HepG2 (cell line): ENCODE results near the gene UTP3. TPM values are rescaled to one million over a fixed set of nuclear protein-coding genes. Genes with fewer than 3 reads are reported as not detected.

Experiments used
- CBX1 ChIP-seq: IDR thresholded peaks from one replicate; pipeline ENCODE4 v1.6.1; 2016; ENCODE audit warnings: antibody characterized with exemption, low read depth
- HNRNPL ChIP-seq: fragments of 200-400 bp; formaldehyde crosslinking; IDR thresholded peaks from 2 replicates; pipeline ENCODE4 v1.6.1; 2017; ENCODE audit warnings: mild to moderate bottlenecking, low read depth, low read length
- NFIB ChIP-seq: sonication (generic); formaldehyde crosslinking; IDR thresholded peaks from 2 replicates; pipeline ENCODE4 v1.9.0; 2021; ENCODE audit warnings: missing genetic modification reagents, mild to moderate bottlenecking, borderline replicate concordance
- PHF21A ChIP-seq: sonication (generic); formaldehyde crosslinking; IDR thresholded peaks from 2 replicates; pipeline ENCODE4 v1.5.0; 2020; ENCODE audit warnings: mild to moderate bottlenecking, missing genetic modification reagents
- PTBP1 ChIP-seq: fragments of 200-400 bp; formaldehyde crosslinking; IDR thresholded peaks from 2 replicates; pipeline ENCODE4 v1.6.1; 2018; ENCODE audit warnings: low read length, low read depth; ENCODE audit not compliant: poor library complexity, severe bottlenecking
- SCMH1 ChIP-seq: sonication (generic); formaldehyde crosslinking; IDR thresholded peaks from 2 replicates; pipeline ENCODE4 v1.9.0; 2021; ENCODE audit warnings: missing genetic modification reagents, mild to moderate bottlenecking, borderline replicate concordance
- SIN3B ChIP-seq: fragments of 150-350 bp; IDR thresholded peaks from 2 replicates; pipeline ENCODE4 v1.6.1; 2014; ENCODE audit warnings: low read length
- SMAD9 ChIP-seq: sonication (generic); formaldehyde crosslinking; IDR thresholded peaks from 2 replicates; pipeline ENCODE4 v1.5.1; 2020; ENCODE audit warnings: mild to moderate bottlenecking, missing genetic modification reagents
- TARDBP ChIP-seq: sonication (generic); formaldehyde crosslinking; IDR thresholded peaks from 2 replicates; pipeline ENCODE4 v1.8.0; 2022; ENCODE audit warnings: mild to moderate bottlenecking, missing genetic modification reagents
- TSC22D2 ChIP-seq: sonication (generic); formaldehyde crosslinking; IDR thresholded peaks from 2 replicates; pipeline ENCODE4 v1.5.1; 2020; ENCODE audit warnings: missing genetic modification reagents, mild to moderate bottlenecking, borderline replicate concordance
- ZNF337 ChIP-seq: sonication (generic); formaldehyde crosslinking; IDR thresholded peaks from 2 replicates; pipeline ENCODE4 v1.5.1; 2020; ENCODE audit warnings: missing genetic modification reagents, low read depth, mild to moderate bottlenecking, borderline replicate concordance
- polyA plus RNA-seq, 8 experiments: library from polyadenylated mRNA; depleted of rRNA in 3 of 8; stranded (reverse) in 7 of 8; unstranded in 1 of 8; fragments of >200 nt; fragmentation: Illumina TruSeq in 4 of 8; extraction: Trizol in 4 of 8; gene quantifications; 2 replicates each; pipeline versions ENCODE4 v1.2.1 to v1.2.3, GENCODE V29; 2011 to 2016; ENCODE audit warnings: low read depth in 4 of 8, missing spikeins in 1 of 8, mixed read lengths in 1 of 8; ENCODE audit not compliant: insufficient read depth in 1 of 8
- total RNA-seq, 5 experiments: library from RNA; depleted of rRNA; stranded (reverse); fragments of >200 nt; fragmentation: Illumina TruSeq; extraction: Trizol; gene quantifications; 2 replicates each; pipeline ENCODE4 v1.2.3, GENCODE V29; 2016; ENCODE audit warnings: low read depth in 1 of 5
- TF ChIP-seq, protein P1 (sequence below): sonication (generic); formaldehyde crosslinking; IDR thresholded peaks from 2 replicates; pipeline ENCODE4 v1.9.0; 2021; ENCODE audit warnings: missing genetic modification reagents, borderline replicate concordance
- TF ChIP-seq, protein P2 (sequence below): sonication (generic); formaldehyde crosslinking; IDR thresholded peaks from 2 replicates; pipeline ENCODE4 v1.5.1; 2020; ENCODE audit warnings: mild to moderate bottlenecking, missing genetic modification reagents, moderate library complexity
- TF ChIP-seq, protein P3 (sequence below), 2 experiments: fragments of 450-650 bp in 1 of 2; sonication (generic) in 1 of 2; formaldehyde crosslinking; IDR thresholded peaks; 2 replicates each; pipeline versions ENCODE4 v1.5.0 to v1.8.0; 2020 to 2022; ENCODE audit warnings: mild to moderate bottlenecking in 1 of 2, missing genetic modification reagents in 1 of 2
- TF ChIP-seq, protein P4 (sequence below): IDR thresholded peaks from 2 replicates; pipeline ENCODE4 v1.6.1; 2016
- TF ChIP-seq, protein P5 (sequence below): sonication (generic); formaldehyde crosslinking; IDR thresholded peaks from 2 replicates; pipeline ENCODE4 v1.4.0; 2020; ENCODE audit warnings: mild to moderate bottlenecking, missing genetic modification reagents
- TF ChIP-seq, protein P6 (sequence below): sonication (generic); formaldehyde crosslinking; IDR thresholded peaks from 2 replicates; pipeline ENCODE4 v1.4.0; 2020; ENCODE audit warnings: missing genetic modification reagents, borderline replicate concordance

The UTP3 gene
- total and polyA plus RNA-seq, 2 of the 13 experiments (the other 11 are each of a cell fraction or from before 2014, with no cell fraction given), result 6.9 to 19.5 TPM

DNA sequence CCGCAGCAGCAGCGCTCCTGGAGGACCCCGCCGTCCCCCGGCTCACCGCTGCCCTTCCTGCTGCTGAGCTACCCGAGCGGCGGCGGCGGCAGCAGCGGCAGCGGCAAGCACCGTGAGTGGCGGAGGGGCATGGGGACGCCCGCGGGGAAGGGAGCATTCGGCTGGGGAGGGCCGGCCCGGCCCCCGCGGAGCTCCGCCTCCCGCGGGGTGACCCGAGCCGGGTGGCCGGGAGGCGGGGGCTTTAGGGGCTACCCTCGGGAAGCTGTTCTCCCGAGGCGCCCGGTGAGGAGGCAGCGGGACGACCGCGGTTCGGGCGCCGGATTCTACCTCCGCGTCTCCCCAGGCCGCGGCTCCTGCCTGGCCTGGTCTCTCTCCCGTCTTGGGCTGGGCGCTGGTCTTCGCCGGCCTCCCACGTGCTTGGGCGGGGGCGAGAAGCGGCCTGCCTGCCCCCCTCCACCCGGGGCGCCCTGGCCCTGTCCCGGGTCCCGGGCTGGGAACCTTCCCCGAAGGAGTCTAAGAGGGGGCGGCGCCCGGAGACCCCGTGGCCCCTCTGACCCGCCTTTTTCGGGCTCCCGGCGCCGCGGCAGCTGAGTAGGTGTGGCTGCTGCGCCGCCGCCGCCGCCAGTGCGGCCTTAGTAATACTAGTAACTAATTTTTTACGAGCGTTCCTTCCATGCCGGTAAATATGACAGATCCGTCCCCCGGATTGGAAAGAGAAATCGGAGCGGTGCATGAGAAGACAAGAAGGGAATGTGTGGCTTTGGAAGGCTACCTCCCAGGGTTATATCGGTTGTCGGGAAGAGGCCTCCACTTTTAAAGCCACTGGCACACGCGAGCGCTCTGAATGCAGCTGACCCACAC is 17.1 kb downstream of the UTP3 start (continued):
- TF ChIP-seq, protein P1, sequence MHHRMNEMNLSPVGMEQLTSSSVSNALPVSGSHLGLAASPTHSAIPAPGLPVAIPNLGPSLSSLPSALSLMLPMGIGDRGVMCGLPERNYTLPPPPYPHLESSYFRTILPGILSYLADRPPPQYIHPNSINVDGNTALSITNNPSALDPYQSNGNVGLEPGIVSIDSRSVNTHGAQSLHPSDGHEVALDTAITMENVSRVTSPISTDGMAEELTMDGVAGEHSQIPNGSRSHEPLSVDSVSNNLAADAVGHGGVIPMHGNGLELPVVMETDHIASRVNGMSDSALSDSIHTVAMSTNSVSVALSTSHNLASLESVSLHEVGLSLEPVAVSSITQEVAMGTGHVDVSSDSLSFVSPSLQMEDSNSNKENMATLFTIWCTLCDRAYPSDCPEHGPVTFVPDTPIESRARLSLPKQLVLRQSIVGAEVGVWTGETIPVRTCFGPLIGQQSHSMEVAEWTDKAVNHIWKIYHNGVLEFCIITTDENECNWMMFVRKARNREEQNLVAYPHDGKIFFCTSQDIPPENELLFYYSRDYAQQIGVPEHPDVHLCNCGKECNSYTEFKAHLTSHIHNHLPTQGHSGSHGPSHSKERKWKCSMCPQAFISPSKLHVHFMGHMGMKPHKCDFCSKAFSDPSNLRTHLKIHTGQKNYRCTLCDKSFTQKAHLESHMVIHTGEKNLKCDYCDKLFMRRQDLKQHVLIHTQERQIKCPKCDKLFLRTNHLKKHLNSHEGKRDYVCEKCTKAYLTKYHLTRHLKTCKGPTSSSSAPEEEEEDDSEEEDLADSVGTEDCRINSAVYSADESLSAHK (CRISPR knock-in tag), result no peak
- TF ChIP-seq ZNF337 (CRISPR knock-in tag) (no peak), TARDBP (CRISPR knock-in tag) (peak; percentile 41; the same call in 1 of the 2 replicates), SMAD9 (CRISPR knock-in tag) (no peak), NFIB (no peak), PHF21A (peak; percentile 44; the same call in 1 of the 2 replicates), SCMH1 (no peak), PTBP1 (no peak), CBX1 (no peak), HNRNPL (no peak), TSC22D2 (CRISPR knock-in tag) (no peak), SIN3B (no peak)
- TF ChIP-seq, protein P2, sequence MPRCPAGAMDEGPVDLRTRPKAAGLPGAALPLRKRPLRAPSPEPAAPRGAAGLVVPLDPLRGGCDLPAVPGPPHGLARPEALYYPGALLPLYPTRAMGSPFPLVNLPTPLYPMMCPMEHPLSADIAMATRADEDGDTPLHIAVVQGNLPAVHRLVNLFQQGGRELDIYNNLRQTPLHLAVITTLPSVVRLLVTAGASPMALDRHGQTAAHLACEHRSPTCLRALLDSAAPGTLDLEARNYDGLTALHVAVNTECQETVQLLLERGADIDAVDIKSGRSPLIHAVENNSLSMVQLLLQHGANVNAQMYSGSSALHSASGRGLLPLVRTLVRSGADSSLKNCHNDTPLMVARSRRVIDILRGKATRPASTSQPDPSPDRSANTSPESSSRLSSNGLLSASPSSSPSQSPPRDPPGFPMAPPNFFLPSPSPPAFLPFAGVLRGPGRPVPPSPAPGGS, result 0 out of 2 replicates have a peak, but pooled peaks have one; percentile 1
- TF ChIP-seq, protein P3, sequence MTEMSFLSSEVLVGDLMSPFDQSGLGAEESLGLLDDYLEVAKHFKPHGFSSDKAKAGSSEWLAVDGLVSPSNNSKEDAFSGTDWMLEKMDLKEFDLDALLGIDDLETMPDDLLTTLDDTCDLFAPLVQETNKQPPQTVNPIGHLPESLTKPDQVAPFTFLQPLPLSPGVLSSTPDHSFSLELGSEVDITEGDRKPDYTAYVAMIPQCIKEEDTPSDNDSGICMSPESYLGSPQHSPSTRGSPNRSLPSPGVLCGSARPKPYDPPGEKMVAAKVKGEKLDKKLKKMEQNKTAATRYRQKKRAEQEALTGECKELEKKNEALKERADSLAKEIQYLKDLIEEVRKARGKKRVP (CRISPR knock-in tag; IDR thresholded peaks at IDR 0.05), result no peak
- TF ChIP-seq, protein P4, sequence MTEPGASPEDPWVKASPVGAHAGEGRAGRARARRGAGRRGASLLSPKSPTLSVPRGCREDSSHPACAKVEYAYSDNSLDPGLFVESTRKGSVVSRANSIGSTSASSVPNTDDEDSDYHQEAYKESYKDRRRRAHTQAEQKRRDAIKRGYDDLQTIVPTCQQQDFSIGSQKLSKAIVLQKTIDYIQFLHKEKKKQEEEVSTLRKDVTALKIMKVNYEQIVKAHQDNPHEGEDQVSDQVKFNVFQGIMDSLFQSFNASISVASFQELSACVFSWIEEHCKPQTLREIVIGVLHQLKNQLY (CRISPR knock-in tag), result no peak
- TF ChIP-seq, protein P5, sequence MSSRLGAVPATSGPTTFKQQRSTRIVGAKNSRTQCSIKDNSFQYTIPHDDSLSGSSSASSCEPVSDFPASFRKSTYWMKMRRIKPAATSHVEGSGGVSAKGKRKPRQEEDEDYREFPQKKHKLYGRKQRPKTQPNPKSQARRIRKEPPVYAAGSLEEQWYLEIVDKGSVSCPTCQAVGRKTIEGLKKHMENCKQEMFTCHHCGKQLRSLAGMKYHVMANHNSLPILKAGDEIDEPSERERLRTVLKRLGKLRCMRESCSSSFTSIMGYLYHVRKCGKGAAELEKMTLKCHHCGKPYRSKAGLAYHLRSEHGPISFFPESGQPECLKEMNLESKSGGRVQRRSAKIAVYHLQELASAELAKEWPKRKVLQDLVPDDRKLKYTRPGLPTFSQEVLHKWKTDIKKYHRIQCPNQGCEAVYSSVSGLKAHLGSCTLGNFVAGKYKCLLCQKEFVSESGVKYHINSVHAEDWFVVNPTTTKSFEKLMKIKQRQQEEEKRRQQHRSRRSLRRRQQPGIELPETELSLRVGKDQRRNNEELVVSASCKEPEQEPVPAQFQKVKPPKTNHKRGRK, result no peak
- TF ChIP-seq, protein P6, sequence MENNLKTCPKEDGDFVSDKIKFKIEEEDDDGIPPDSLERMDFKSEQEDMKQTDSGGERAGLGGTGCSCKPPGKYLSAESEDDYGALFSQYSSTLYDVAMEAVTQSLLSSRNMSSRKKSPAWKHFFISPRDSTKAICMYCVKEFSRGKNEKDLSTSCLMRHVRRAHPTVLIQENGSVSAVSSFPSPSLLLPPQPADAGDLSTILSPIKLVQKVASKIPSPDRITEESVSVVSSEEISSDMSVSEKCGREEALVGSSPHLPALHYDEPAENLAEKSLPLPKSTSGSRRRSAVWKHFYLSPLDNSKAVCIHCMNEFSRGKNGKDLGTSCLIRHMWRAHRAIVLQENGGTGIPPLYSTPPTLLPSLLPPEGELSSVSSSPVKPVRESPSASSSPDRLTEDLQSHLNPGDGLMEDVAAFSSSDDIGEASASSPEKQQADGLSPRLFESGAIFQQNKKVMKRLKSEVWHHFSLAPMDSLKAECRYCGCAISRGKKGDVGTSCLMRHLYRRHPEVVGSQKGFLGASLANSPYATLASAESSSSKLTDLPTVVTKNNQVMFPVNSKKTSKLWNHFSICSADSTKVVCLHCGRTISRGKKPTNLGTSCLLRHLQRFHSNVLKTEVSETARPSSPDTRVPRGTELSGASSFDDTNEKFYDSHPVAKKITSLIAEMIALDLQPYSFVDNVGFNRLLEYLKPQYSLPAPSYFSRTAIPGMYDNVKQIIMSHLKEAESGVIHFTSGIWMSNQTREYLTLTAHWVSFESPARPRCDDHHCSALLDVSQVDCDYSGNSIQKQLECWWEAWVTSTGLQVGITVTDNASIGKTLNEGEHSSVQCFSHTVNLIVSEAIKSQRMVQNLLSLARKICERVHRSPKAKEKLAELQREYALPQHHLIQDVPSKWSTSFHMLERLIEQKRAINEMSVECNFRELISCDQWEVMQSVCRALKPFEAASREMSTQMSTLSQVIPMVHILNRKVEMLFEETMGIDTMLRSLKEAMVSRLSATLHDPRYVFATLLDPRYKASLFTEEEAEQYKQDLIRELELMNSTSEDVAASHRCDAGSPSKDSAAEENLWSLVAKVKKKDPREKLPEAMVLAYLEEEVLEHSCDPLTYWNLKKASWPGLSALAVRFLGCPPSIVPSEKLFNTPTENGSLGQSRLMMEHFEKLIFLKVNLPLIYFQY (CRISPR knock-in tag), result peak; percentile 76; the same call in 1 of the 2 replicates
